B cell (primary cell): Measurements from ENCODE around the gene DKK2. TPM values are rescaled to one million over a fixed set of nuclear protein-coding genes. Genes with fewer than 3 reads are reported as not detected.

ENCODE experiments used
- ATAC-seq: fragments of 200-7000 bp; cut with Tn5 transposase; one replicate; pipeline ENCODE4 v1.10.0; 2021; ENCODE audit warnings: low read depth, mild to moderate bottlenecking, moderate number of reproducible peaks, moderate library complexity
- CTCF ChIA-PET: fragments of 350-600 bp; sonication (Branson Sonifier 250); formaldehyde crosslinking; loops from one replicate; lab custom pipeline; 2021; ENCODE audit warnings: antibody characterized with exemption, inconsistent platforms; lab: Charles Lee
- POLR2A ChIA-PET: fragments of 350-600 bp; sonication (Branson Sonifier 250); formaldehyde crosslinking; loops from one replicate; lab custom pipeline; 2021; ENCODE audit warnings: antibody characterized with exemption; lab: Charles Lee
- DNase-seq: peaks from one replicate; pipeline ENCODE4 v3.0.0; 2013
- H2AFZ ChIP-seq: 2 replicates; pipeline ENCODE4 v1.6.1; 2012; ENCODE audit warnings: mild to moderate bottlenecking, low read depth, low read length; ENCODE audit not compliant: insufficient read depth, poor library complexity, severe bottlenecking
- H3K27ac ChIP-seq, 2 donors: 1 replicate in 1 of 2; 2 replicates in 1 of 2; pipeline ENCODE4 v1.5.1; 2012 to 2013; ENCODE audit warnings: low read length in 2 of 2, mild to moderate bottlenecking in 2 of 2, moderate library complexity in 1 of 2
- H3K27me3 ChIP-seq, 4 experiments: fragments of 200-600 bp in 1 of 4; sonication (generic) in 1 of 4; replicated peaks in 1 of 4; 1 replicate in 2 of 4; 2 replicates in 2 of 4; pipeline versions ENCODE4 v1.6.1 to v1.7.0; 2013 to 2016; ENCODE audit warnings: low read length in 3 of 4, mild to moderate bottlenecking in 2 of 4, mixed read lengths in 1 of 4, moderate library complexity in 1 of 4; ENCODE audit not compliant: insufficient read depth in 4 of 4, control insufficient read depth in 3 of 4; ENCODE audit errors: control extremely low read depth in 1 of 4
- H3K36me3 ChIP-seq, 2 experiments: replicated peaks in 1 of 2; 1 replicate in 1 of 2; 2 replicates in 1 of 2; pipeline versions ENCODE4 v1.6.1 to v1.7.1; 2013; ENCODE audit warnings: low read length in 1 of 2; ENCODE audit not compliant: insufficient read depth in 2 of 2, control insufficient read depth in 1 of 2; ENCODE audit errors: control extremely low read depth in 1 of 2, extremely low read depth in 1 of 2
- H3K4me1 ChIP-seq, 2 donors: fragments of 200-600 bp in 1 of 2; sonication (generic) in 1 of 2; 1 replicate in 1 of 2; 2 replicates in 1 of 2; pipeline versions ENCODE4 v1.5.1 to v1.6.1; 2013 to 2017; ENCODE audit warnings: low read length in 2 of 2; ENCODE audit not compliant: control insufficient read depth in 2 of 2, insufficient read depth in 2 of 2
- H3K4me2 ChIP-seq: replicated peaks from 2 replicates; pipeline ENCODE3; 2012; ENCODE audit warnings: mild to moderate bottlenecking, low read depth, low read length; ENCODE audit not compliant: poor library complexity, severe bottlenecking
- H3K4me3 ChIP-seq, 5 experiments: fragments of 200-600 bp in 1 of 5; sonication (generic) in 1 of 5; 1 replicate in 3 of 5; 2 replicates in 2 of 5; pipeline versions ENCODE4 v1.5.1 to v1.7.0; 2011 to 2016; ENCODE audit warnings: low read length in 4 of 5, mild to moderate bottlenecking in 4 of 5, low read depth in 2 of 5, control low read depth in 1 of 5, moderate library complexity in 1 of 5; ENCODE audit not compliant: insufficient read depth in 1 of 5; ENCODE audit errors: control extremely low read depth in 1 of 5, extremely low read depth in 1 of 5
- H3K79me2 ChIP-seq: fragments of 200-600 bp; sonication (generic); one replicate; pipeline ENCODE4 v1.6.0; 2016; ENCODE audit warnings: low read length; ENCODE audit not compliant: control insufficient read depth, insufficient read depth
- H3K9ac ChIP-seq: fragments of 200-600 bp; sonication (generic); 2 replicates; pipeline ENCODE4 v1.6.1; 2017; ENCODE audit warnings: mild to moderate bottlenecking, low read length, moderate library complexity
- H3K9me3 ChIP-seq, 3 donors: one replicate each; pipeline versions ENCODE4 v1.6.1 to v1.7.1; 2013; ENCODE audit warnings: low read length in 2 of 3; ENCODE audit not compliant: control insufficient read depth in 2 of 3, insufficient read depth in 1 of 3; ENCODE audit errors: control extremely low read depth in 1 of 3
- H4K20me1 ChIP-seq: 2 replicates; pipeline ENCODE4 v1.6.0; 2012; ENCODE audit warnings: mild to moderate bottlenecking, low read length; ENCODE audit not compliant: insufficient read depth, control insufficient read depth, poor library complexity, severe bottlenecking
- H3K27ac Mint-ChIP-seq: one replicate; pipeline ENCODE4 v1.8.0; 2021; ENCODE audit warnings: mixed read lengths
- H3K27me3 Mint-ChIP-seq: one replicate; pipeline ENCODE4 v1.8.0; 2021; ENCODE audit warnings: mixed read lengths
- H3K4me1 Mint-ChIP-seq: one replicate; pipeline ENCODE4 v1.8.0; 2021; ENCODE audit warnings: mixed read lengths
- H3K4me3 Mint-ChIP-seq: one replicate; pipeline ENCODE4 v1.8.0; 2021; ENCODE audit warnings: mixed read lengths
- H3K9me3 Mint-ChIP-seq: one replicate; pipeline ENCODE4 v1.8.0; 2022; ENCODE audit warnings: mixed read lengths; ENCODE audit not compliant: insufficient read depth
- EZH2 ChIP-seq: IDR thresholded peaks from 2 replicates; pipeline ENCODE4 v1.6.1; 2012; ENCODE audit warnings: borderline replicate concordance, low read depth, mild to moderate bottlenecking, moderate library complexity, low read length; ENCODE audit not compliant: insufficient read depth, poor library complexity, severe bottlenecking
- WGBS: methylation state at CpG from one replicate; pipeline ENCODE4 v1.1.5; 2013; ENCODE audit warnings: missing lambda C conversion rate; ENCODE audit not compliant: insufficient coverage; 5-methylcytosine and 5-hydroxymethylcytosine counted together
- intact Hi-C: fragments of 100-400 bp; cut with micrococcal nuclease; formaldehyde crosslinking; loops from one replicate; pipeline ENCODE4 v1.10.0; 2022
- polyA plus RNA-seq: library from polyadenylated mRNA; depleted of rRNA; stranded (reverse); fragments of >200 nt; gene quantifications from 2 replicates; pipeline ENCODE4 v1.2.3, GENCODE V29; 2012
- total RNA-seq, 2 donors: library from RNA; stranded (reverse); fragments of 120-200 nt in 1 of 2; gene quantifications; 1 replicate in 1 of 2; 2 replicates in 1 of 2; pipeline versions ENCODE4 v1.2.3 to v1.2.4, GENCODE V29; 2013 to 2022
- TF ChIP-seq, protein P1 (sequence below): fragments of 200-600 bp; IDR thresholded peaks from one replicate; pipeline ENCODE4 v1.8.0; 2022; ENCODE audit warnings: antibody characterized with exemption, mild to moderate bottlenecking

The DKK2 gene
- total and polyA plus RNA-seq, 2 donors (not counting 1 experiment from before 2014, with no cell fraction given): not detected

DNA sequence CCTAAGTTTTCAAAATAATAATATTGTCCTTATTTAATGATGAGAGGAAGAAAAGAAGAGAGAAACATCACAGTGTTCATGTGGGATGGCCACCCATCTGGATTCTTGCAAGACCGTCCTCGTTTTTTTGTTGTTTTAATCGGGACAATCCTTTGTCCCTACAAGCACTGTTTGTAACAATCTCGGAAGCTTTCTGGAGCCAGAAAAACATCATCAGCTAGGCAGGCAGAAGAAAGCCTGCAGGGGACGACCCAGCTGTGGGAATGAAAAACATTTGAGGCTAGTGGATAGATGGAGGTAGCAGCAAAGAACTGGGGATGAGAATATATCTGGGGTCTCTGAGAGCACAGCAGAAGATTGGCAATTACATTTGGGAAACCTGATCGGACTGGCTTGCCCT, 105.6 kb downstream of the DKK2 start:
- H3K27ac ChIP-seq: no peak overlapping the region
- no peaks in the 10 kb centered on the region for H3K36me3 ChIP-seq
- H3K4me1 ChIP-seq: no peaks in the 10 kb centered on the region
- Mint-ChIP-seq H3K4me3 (no peak overlapping the region), H3K4me1 (no peaks in the 10 kb centered on the region), H3K27me3 (no peaks in the 10 kb centered on the region), H3K27ac (no peak overlapping the region), H3K9me3 (peaks cover 2% of the 10 kb centered on the region)
- no peak for DNase-seq
- ChIA-PET POLR2A (no interaction called here), CTCF (no interaction called here)
- intact Hi-C loops: no loop called here
- no peak for TF ChIP-seq EZH2
- TF ChIP-seq, protein P1, sequence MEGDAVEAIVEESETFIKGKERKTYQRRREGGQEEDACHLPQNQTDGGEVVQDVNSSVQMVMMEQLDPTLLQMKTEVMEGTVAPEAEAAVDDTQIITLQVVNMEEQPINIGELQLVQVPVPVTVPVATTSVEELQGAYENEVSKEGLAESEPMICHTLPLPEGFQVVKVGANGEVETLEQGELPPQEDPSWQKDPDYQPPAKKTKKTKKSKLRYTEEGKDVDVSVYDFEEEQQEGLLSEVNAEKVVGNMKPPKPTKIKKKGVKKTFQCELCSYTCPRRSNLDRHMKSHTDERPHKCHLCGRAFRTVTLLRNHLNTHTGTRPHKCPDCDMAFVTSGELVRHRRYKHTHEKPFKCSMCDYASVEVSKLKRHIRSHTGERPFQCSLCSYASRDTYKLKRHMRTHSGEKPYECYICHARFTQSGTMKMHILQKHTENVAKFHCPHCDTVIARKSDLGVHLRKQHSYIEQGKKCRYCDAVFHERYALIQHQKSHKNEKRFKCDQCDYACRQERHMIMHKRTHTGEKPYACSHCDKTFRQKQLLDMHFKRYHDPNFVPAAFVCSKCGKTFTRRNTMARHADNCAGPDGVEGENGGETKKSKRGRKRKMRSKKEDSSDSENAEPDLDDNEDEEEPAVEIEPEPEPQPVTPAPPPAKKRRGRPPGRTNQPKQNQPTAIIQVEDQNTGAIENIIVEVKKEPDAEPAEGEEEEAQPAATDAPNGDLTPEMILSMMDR: no peak
- no peaks in the 10 kb centered on the region for H3K9me3 ChIP-seq
- WGBS: 76% methylated on average over 5 of the region's 6 CpGs
- H3K79me2 ChIP-seq: no peaks in the 10 kb centered on the region
- no peak overlapping the region for H3K4me2 ChIP-seq
- H4K20me1 ChIP-seq: no peaks in the 10 kb centered on the region
- no peaks in the 10 kb centered on the region for H3K27me3 ChIP-seq
- no peak overlapping the region for H2AFZ ChIP-seq
- H3K4me3 ChIP-seq: no peak overlapping the region
- ATAC-seq: no peak
- H3K9ac ChIP-seq: no peak overlapping the region

DNA sequence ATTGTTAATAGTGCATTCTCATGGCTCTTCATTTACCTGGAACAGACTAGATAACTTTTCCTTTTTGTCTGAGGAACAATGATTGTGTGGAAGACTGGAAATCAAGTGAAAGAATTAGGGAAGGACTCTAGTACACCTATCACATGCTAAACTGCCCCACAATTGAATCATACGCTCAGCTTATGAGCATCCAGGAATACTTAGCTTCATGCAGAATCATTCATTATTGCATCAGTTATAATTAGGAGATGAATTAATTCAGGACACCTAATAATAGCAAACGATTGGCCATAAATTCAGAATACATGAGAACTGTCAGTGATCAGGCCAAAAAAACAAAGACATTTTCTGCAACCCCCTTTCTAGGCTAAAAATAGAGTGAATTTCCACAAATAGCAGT, 106.9 kb downstream of the DKK2 start:
- CTCF ChIA-PET: no interaction called here

More for the DNA sequence above, 106.9 kb downstream of the DKK2 start:
- Mint-ChIP-seq H3K4me1 (no peaks in the 10 kb centered on the region), H3K9me3 (peaks cover 2% of the 10 kb centered on the region), H3K4me3 (no peak overlapping the region), H3K27me3 (no peaks in the 10 kb centered on the region), H3K27ac (no peak overlapping the region)
- Histone ChIP-seq H3K79me2 (no peaks in the 10 kb centered on the region), H3K4me3 (no peak overlapping the region), H3K27me3 (no peaks in the 10 kb centered on the region), H3K9me3 (no peaks in the 10 kb centered on the region), H3K4me1 (no peaks in the 10 kb centered on the region), H3K9ac (no peak overlapping the region), H3K36me3 (no peaks in the 10 kb centered on the region), H2AFZ (no peak overlapping the region), H3K4me2 (no peak overlapping the region), H4K20me1 (no peaks in the 10 kb centered on the region), H3K27ac (no peak overlapping the region)
- DNase-seq (no peak), ATAC-seq (no peak)
- TF ChIP-seq EZH2: no peak
- TF ChIP-seq, protein P1: no peak
- WGBS: no CpG with 5 or more reads among the region's 2 CpGs
- POLR2A ChIA-PET: no interaction called here
- intact Hi-C loops: no loop called here
